NCI-H2081 treated with DMSO at 0.1 percent for 48 hours (cell line): ENCODE measurements around the gene FAM181A.

Source experiments
- DNase-seq: peaks from one replicate; lab custom pipeline; 2025; lab: John Stamatoyannopoulos, UW

Gene FAM181A

DNA sequence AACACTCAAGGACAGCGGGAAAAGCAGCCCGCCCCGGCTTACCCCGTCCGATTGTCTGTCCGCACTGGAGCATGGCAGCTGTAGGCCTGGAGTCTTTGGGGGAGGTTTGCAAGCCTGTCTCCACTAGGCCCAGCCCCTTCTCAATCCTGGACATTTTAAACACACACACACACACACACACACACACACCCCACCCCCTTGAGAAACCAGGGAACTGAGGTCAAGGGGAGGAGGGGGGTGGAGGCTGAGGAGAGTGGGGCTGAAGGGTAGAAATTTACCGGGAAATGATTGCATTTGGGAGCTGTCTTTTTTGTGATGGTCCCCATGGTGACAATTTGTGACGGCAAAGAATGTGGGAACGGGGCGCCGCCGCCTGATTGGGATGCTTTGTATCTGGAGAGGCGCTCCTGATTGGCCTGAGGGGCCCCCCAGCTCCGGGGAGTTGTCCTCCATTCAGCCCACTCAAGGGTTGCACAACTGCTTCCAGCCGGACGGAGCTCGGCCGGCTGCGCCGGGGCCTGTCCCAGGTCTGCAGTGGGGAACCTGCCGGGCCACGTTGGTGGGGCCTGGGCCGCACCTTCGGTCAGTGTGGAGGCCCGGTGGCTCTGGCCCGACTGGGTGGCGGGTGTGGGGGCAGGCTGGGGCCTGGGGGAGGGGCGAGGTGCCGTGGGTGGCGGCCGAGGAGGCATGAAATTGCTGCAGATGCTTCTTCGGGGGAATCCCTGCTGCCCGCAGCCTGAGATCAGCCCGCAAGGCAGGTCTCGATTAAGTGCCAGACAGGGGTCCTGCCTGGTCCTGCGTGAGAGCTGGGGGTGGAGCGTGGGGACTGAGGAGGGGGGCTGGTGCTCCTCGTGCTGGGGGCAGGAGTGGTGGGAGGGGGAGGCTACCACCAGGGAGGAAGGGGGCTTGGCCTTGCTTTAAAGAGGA, at the start of gene FAM181A:
Gene FAM181A, plus strand, starts transcription at position 472 of the 927 bp plus-strand sequence. CDS start 942 bp downstream, outside the sequence.
- DNase-seq: no peak

DNA sequence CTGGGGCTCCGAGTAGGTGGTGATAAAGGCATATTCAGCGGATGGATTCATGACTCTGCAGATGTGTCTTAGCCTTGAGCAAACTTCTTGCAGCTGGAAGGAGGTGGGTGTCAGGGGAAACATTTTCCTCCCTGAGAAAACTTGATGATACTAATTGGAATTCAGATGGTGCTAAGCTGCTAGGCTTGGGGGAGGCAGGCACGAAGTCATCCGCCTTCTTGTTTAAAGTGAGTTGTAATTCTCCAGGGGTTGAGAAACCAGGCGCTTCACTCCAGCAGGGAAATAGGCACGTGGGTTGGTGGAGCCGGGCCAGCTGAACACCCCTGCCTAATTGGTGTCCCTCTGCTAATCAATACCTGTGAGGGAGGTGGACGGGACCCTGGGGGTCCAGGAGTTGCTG, 48.9 kb upstream of the FAM181A start:
- no peak for DNase-seq

DNA sequence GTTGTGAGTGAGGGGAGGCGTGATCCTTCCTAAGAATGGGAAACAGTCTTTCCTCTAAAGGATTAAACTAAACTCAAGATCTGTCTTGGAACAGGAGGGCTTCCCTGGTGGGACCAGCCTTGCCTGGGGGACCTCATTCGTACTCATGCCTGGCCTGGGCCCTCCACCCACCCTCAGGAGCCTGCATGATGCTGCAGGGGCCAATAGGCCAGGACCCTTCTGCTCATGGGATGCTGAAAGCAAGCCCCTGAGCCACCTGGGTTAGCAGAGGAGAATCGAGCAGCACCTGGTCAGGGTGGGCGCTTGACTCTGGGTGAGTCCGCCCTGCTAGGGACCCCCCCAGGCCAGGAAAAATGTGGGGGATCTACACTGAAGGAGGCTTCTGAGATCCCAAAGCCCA, 48.3 kb upstream of the FAM181A start:
- DNase-seq: no peak

GRCh38 chr14:93879362-93879983, 47.7 kb upstream of the FAM181A start:
- DNase-seq: no peak

DNA sequence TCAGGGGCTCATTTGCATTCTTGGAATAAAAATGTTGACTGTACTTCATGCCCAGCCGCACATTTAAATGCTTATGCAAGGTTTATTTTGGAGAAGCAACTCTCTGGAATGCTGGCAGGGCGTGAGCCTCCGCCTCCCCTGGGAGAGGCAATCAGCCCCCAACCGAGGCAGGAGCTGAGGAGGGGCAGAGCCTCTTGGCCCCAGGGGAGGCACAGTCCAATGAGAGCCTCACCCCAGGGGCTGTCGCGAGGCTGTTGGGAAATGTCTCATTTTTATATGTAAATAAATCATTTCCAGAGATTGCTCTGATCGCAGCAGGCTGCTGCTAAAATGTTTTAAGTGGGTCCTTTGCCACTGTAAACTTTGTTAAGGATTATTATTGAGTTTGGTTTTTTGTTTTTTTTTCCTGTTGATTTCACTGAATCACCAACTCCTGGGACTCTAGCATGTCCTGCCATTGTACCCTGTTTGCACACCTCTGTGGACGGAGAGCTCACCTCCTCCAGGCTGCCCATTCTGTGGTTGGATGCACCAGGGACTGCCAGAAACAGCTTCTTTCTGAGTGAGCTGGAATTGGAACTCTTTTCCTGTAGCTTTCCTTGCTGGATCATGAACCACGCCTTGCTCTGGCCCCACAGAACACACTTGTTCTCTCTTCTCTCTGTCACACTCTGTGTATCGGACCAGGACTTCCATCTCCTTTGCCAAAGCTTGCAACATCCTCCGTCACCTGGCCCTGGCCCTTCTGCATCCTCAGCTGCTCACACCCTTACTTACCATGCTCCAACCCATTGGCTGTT, 46.9 kb upstream of the FAM181A start:
- no peak for DNase-seq

- DNase-seq: no peak
These were observed 42.2 kb upstream of the FAM181A start for GRCh38 chr14:93884950-93885349.

- no peak for DNase-seq
These were observed 38.1 kb upstream of the FAM181A start for GRCh38 chr14:93888995-93889394.

GRCh38 chr14:93889739-93890483, 37.2 kb upstream of the FAM181A start:
- DNase-seq: no peak

- no peak for DNase-seq
These were observed 35.2 kb upstream of the FAM181A start for GRCh38 chr14:93891756-93892504.

GRCh38 chr14:93892505-93892839, 34.7 kb upstream of the FAM181A start:
- DNase-seq: no peak

GRCh38 chr14:93892923-93893558, 34.1 kb upstream of the FAM181A start:
- no peak for DNase-seq

DNA sequence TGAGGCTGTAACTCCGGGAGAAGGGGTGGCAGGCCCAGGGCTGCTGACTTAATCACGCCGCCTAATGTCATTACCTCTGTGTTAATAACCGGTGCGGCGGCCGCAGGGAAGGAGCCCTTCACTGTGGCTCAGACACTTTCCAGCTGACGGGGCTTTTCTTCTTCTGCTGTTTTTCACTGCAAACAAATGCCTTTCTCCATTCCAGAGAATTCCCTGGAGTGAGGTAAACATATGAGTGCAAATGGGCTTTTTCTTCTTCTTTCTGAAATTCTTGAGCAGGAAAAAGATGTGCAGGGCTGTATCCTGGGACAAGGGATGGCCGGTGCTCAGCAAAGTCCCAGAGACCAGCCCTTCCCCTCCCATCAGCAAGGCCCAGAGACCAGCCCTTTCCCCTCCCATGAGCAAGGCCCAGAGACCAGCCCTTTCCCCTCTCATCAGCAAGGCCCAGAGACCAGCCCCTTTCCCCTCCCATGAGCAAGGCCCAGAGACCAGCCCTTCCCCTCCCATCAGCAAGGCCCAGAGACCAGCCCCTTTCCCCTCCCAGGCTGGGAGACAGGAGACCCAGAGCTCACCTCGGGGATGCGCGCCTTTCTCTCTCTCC, 33.4 kb upstream of the FAM181A start:
- DNase-seq: no peak

DNA sequence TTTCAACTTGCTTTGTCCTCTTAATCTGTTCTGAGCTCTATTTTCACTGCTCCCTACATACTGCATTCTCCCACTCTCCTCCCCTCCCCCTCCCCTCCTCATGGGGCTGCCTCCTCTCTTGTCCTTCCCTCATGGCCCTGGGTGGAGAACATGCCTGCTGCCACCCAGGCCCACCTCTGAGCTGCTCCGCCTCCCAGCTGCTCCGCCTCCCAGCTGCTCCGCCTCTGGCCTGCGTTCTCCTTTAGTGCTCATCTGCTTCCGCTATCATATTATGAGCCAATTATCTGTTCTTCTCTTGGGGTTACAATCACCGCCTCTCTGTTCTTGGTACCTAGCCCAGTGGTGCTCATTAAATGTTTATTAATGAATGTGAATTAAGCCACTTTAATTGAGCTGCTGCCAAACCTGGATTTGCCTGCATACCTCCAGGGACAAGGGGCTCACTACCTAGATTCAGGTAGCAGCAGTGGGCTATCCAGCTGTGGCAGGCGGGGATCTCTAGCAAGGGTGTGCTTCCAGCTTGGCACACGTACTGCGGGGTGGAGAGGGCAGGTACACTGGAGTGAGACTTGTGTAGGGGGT, 32.0 kb upstream of the FAM181A start:
- no peak for DNase-seq

DNA sequence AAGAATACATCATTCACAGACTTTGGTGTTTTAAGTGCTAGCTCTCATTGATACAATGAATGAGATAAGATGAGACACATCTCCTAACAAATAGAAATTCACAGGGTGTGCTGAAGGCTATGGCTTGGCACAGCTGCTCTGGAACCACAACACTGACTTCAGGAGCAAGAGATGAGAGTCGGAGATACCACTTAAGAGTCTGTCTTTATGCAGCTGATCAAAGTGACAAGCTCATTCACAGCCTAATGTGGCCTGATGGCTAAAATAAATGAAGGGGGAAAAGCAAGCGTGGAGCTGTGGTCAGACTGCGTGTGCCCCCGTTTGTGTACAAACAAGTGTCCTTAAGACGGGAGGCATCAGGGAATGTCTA, 29.7 kb upstream of the FAM181A start:
- no peak for DNase-seq

DNA sequence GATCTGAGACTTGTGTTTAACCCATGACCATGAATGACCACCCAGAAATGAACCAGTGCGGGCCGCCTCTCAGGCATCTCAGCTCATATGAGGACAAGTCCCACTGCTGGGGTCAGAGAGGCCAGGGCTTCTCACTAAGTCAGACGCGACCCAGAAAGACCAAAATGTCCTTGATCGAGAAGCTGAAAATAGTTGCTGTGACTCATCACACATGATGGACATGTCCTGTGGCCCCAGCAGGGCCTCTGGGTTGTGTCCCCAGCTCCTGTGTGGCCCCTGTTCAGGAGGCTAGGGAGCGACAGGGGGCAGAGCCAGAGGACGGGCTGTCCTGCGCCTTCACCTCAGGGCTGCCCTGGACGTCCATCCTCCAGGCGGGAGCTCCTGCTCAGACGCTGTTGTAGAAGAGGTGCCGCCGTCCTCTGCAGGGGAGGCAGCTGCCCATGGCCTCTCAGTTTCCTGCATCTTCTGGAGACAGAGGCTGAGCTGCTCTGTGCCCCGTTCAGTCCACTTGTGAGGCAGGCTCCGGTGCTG, 29.0 kb upstream of the FAM181A start:
- no peak for DNase-seq

DNA sequence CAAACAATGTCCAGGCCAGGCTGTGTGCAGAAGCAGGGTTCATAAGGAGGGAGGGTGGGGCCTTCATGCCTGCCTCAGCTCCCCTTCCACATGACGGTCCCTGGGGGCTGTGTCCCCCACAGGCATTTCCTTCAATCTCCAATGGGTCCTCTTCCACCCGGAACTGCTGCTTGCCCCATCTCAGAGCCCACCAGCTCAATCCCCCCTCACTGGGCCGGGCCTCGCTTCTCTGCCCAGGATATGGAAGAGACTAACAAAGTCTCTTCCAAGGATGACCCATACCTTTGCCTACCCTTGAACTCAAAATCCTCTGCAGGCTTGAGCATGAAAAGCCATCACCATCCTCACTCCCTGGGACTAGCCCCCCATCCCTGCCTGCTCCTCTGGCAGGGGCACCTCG, 28.4 kb upstream of the FAM181A start:
- no peak for DNase-seq

DNA sequence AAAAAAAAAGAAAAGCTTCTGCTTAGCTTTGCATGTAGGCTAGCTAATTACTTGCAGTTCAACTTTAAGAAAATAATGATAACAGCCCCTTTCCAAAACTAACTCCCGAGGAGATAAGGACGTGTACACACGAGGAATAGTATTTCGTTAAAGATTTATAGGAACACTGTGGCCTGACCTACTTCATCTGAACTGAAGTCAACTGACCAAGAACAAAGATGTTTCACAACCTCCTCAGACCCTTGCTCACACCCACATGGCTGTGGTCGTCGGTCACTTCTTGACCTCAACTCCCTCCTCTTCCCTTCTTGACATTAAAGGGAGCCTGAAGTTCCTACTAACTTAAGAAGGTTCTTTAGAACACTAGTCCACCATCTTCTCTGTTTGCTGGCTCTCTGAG, 25.3 kb upstream of the FAM181A start:
- no peak for DNase-seq

DNA sequence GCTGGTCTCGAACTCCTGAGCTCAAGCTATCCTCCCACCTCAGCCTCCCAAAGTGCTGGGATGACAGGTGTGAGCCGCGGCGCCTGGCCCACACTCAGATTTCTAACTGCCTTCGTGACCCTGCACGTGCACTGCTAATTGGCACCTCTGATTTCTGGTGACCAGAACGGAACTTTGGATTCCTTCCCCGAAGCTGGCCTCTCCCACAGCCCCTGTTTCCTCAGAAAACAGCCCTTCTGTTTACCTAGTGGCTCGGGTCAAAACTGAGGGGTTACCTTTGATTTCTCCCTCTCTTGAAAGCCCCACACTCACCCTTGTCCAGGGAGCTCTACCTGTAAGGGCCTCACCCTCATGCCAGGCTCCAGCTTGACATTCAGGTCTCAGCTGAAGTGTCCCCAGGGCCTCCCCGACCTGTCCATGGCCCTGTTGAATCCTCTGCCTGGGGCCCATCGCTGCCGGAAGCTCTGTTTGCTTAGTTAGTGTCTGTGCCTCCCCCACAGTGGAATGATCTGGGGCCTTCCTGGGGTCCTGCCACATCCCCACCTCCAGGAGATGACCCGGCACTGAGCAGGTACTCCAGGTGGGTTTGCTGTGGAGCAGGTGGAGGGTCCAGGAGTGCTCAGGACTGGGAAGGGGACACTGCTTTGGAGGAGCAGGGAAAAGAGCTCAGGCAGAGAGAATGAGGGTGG, 24.4 kb upstream of the FAM181A start:
- DNase-seq: no peak
